IMR-90 (cell line): ENCODE data around the gene OXER1. TPM values are rescaled to one million over a fixed set of nuclear protein-coding genes. Genes with fewer than 3 reads are reported as not detected.

Source experiments
- ATAC-seq: fragments of 200-7000 bp; cut with Tn5 transposase; 2 replicates; pipeline ENCODE4 v1.9.1; 2020; ENCODE audit warnings: low read depth, mild to moderate bottlenecking, moderate library complexity
- BruUV-seq: library from RNA; stranded (reverse); fragments of 400-500 nt; replicated peaks from 2 replicates; lab custom pipeline; 2021; lab: Mats Ljungman, UMichigan
- CTCF ChIA-PET: fragments of 300-600 bp; formaldehyde crosslinking; extraction: SDS; loops from one replicate; lab custom pipeline; 2021; ENCODE audit warnings: antibody characterized with exemption; lab: Yijun Ruan, JAX
- POLR2A ChIA-PET: fragments of 300-600 bp; sonication (Branson Sonifier 250); formaldehyde crosslinking; loops from one replicate; lab custom pipeline; 2022; ENCODE audit warnings: antibody characterized with exemption; ENCODE audit not compliant: unreplicated experiment; lab: Charles Lee
- DNase-seq: peaks from one replicate; pipeline ENCODE4 v3.0.0; 2013
- H2AFZ ChIP-seq: replicated peaks from 2 replicates; pipeline ENCODE3; 2013; ENCODE audit warnings: low read length, mild to moderate bottlenecking; ENCODE audit not compliant: poor library complexity
- H2AK5ac ChIP-seq: 2 replicates; pipeline ENCODE4 v1.6.1; 2013; ENCODE audit warnings: low read depth, low read length, inconsistent platforms
- H2AK9ac ChIP-seq: replicated peaks from 2 replicates; pipeline ENCODE3; 2013; ENCODE audit warnings: mild to moderate bottlenecking, low read depth, low read length, moderate library complexity; ENCODE audit not compliant: poor library complexity
- H2BK120ac ChIP-seq: 2 replicates; pipeline ENCODE4 v1.6.1; 2013; ENCODE audit warnings: low read depth, low read length, inconsistent platforms
- H2BK15ac ChIP-seq: 3 replicates; pipeline ENCODE4 v1.6.1; 2013; ENCODE audit warnings: low read depth, low read length, inconsistent platforms
- H2BK20ac ChIP-seq: 2 replicates; pipeline ENCODE4 v1.6.1; 2013; ENCODE audit warnings: low read depth, mild to moderate bottlenecking, inconsistent platforms, low read length, moderate library complexity
- H2BK5ac ChIP-seq: 2 replicates; pipeline ENCODE4 v1.6.1; 2013; ENCODE audit warnings: mild to moderate bottlenecking, low read depth, low read length, inconsistent platforms; ENCODE audit not compliant: poor library complexity, severe bottlenecking
- H3K14ac ChIP-seq: replicated peaks from 2 replicates; pipeline ENCODE4 v1.6.1; 2013; ENCODE audit warnings: low read depth, low read length, inconsistent platforms
- H3K18ac ChIP-seq: 2 replicates; pipeline ENCODE4 v1.6.1; 2013; ENCODE audit warnings: low read depth, low read length, control low read depth
- H3K23ac ChIP-seq: 2 replicates; pipeline ENCODE4 v1.6.1; 2013; ENCODE audit warnings: low read depth, low read length, inconsistent platforms
- H3K27ac ChIP-seq: 2 replicates; pipeline ENCODE4 v1.5.1; 2013; ENCODE audit warnings: mild to moderate bottlenecking, control low read depth, low read length; ENCODE audit not compliant: insufficient read depth
- H3K27me3 ChIP-seq: 2 replicates; pipeline ENCODE4 v1.6.1; 2013; ENCODE audit warnings: low read length; ENCODE audit not compliant: control insufficient read depth, insufficient read depth
- H3K36me3 ChIP-seq: 2 replicates; pipeline ENCODE4 v1.6.1; 2013; ENCODE audit warnings: low read length, mixed read lengths; ENCODE audit not compliant: control insufficient read depth, insufficient read depth
- H3K4ac ChIP-seq: 2 replicates; pipeline ENCODE4 v1.6.1; 2013; ENCODE audit warnings: low read depth, low read length, inconsistent platforms
- H3K4me1 ChIP-seq: 2 replicates; pipeline ENCODE4 v1.6.1; 2013; ENCODE audit warnings: low read length, mixed read lengths; ENCODE audit not compliant: control insufficient read depth, insufficient read depth
- H3K4me2 ChIP-seq: 2 replicates; pipeline ENCODE4 v1.6.1; 2013; ENCODE audit warnings: low read depth, mild to moderate bottlenecking, control low read depth, low read length, moderate library complexity
- H3K4me3 ChIP-seq: 2 replicates; pipeline ENCODE4 v1.5.1; 2013; ENCODE audit warnings: low read depth, mild to moderate bottlenecking, control low read depth, low read length, moderate library complexity; ENCODE audit not compliant: insufficient read depth
- H3K56ac ChIP-seq: 2 replicates; pipeline ENCODE4 v1.6.1; 2013; ENCODE audit warnings: low read length, inconsistent platforms; ENCODE audit not compliant: insufficient read depth; ENCODE audit errors: extremely low read depth
- H3K79me1 ChIP-seq, 2 experiments: 2 replicates each; pipeline ENCODE4 v1.6.1; 2013; ENCODE audit warnings: low read length in 2 of 2, inconsistent platforms in 1 of 2, low read depth in 1 of 2
- H3K9ac ChIP-seq: 2 replicates; pipeline ENCODE4 v1.6.1; 2013; ENCODE audit warnings: low read depth, low read length, control low read depth
- H3K9me1 ChIP-seq: 2 replicates; pipeline ENCODE4 v1.6.1; 2013; ENCODE audit warnings: low read length, inconsistent platforms; ENCODE audit not compliant: insufficient read depth
- H3K9me3 ChIP-seq: 2 replicates; pipeline ENCODE4 v1.6.1; 2013; ENCODE audit warnings: low read length; ENCODE audit not compliant: control insufficient read depth, insufficient read depth
- H4K20me1 ChIP-seq: 2 replicates; pipeline ENCODE4 v1.6.1; 2013; ENCODE audit warnings: low read length, inconsistent platforms; ENCODE audit not compliant: insufficient read depth
- H4K5ac ChIP-seq: 2 replicates; pipeline ENCODE4 v1.6.1; 2013; ENCODE audit warnings: mild to moderate bottlenecking, low read depth, low read length, control low read depth
- H4K8ac ChIP-seq, 2 experiments: 2 replicates each; pipeline ENCODE4 v1.6.1; 2013; ENCODE audit warnings: low read depth in 2 of 2, low read length in 2 of 2, control low read depth in 1 of 2, inconsistent platforms in 1 of 2
- H4K91ac ChIP-seq: 2 replicates; pipeline ENCODE4 v1.6.1; 2013; ENCODE audit warnings: low read depth, low read length, inconsistent platforms; ENCODE audit not compliant: insufficient read depth
- MAZ ChIP-seq: IDR thresholded peaks from 2 replicates; pipeline ENCODE4 v1.6.1; 2012; ENCODE audit warnings: low read depth, mild to moderate bottlenecking, low read length, improper control_type of control experiment, moderate library complexity, borderline replicate concordance
- MXI1 ChIP-seq: IDR thresholded peaks from 2 replicates; pipeline ENCODE4 v1.6.1; 2012; ENCODE audit warnings: low read depth, mild to moderate bottlenecking, low read length, moderate library complexity, borderline replicate concordance
- RAD21 ChIP-seq: IDR thresholded peaks from 2 replicates; pipeline ENCODE4 v1.6.1; 2012; ENCODE audit warnings: low read length, improper control_type of control experiment
- RCOR1 ChIP-seq: IDR thresholded peaks from 2 replicates; pipeline ENCODE4 v1.6.1; 2012; ENCODE audit warnings: mild to moderate bottlenecking, low read length, improper control_type of control experiment; ENCODE audit not compliant: insufficient replicate concordance
- RFX5 ChIP-seq: IDR thresholded peaks from 2 replicates; pipeline ENCODE4 v1.8.0; 2012; ENCODE audit warnings: low read depth, mild to moderate bottlenecking, low read length, moderate library complexity
- WGBS, 2 experiments: methylation state at CpG; one replicate each; pipeline versions ENCODE4 v1.1.5 to v1.1.7; 2013; ENCODE audit warnings: missing lambda C conversion rate in 2 of 2; ENCODE audit not compliant: insufficient read length in 1 of 2; ENCODE audit errors: extremely low coverage in 2 of 2; 5-methylcytosine and 5-hydroxymethylcytosine counted together
- dilution Hi-C: fragments of 300-500 bp; cut with HindIII; formaldehyde crosslinking; loops from one replicate; pipeline ENCODE4 v1.14.3; 2018; ENCODE audit warnings: low sequenced_read_pairs; ENCODE audit not compliant: unreplicated experiment
- in situ Hi-C: fragments of 300-500 bp; cut with MboI; formaldehyde crosslinking; loops from 3 replicates; pipeline ENCODE4 v1.14.3; 2019; ENCODE audit warnings: low sequenced_read_pairs, inconsistent platforms, mixed read lengths
- intact Hi-C: fragments of 100-400 bp; cut with micrococcal nuclease; formaldehyde crosslinking; loops from 2 replicates; pipeline ENCODE4 v1.10.0; 2022
- polyA plus RNA-seq, 3 experiments: library from polyadenylated mRNA; depleted of rRNA; stranded (reverse); fragments of >200 nt; gene quantifications; 2 replicates each; pipeline ENCODE4 v1.2.3, GENCODE V29; 2012; ENCODE audit warnings: low replicate concordance in 1 of 3
- total RNA-seq: library from RNA; depleted of rRNA; stranded (reverse); fragments of >200 nt; gene quantifications from 2 replicates; pipeline ENCODE4 v1.2.3, GENCODE V29; 2012

Gene OXER1
- total and polyA plus RNA-seq, 2 of the 4 experiments (the other 2 are of a cell fraction) = not detected

- Histone ChIP-seq H3K4me2 (no peak overlapping the region), H3K4me1 (no peaks in the 10 kb centered on the region), H4K20me1 (no peaks in the 10 kb centered on the region), H3K18ac (no peak overlapping the region), H2BK20ac (no peak overlapping the region), H3K56ac (no peak overlapping the region), H2AK5ac (no peak overlapping the region), H3K14ac (no peak overlapping the region), H3K9me1 (peaks cover 6% of the 10 kb centered on the region; the same call in 1 of the 2 replicates), H3K27ac (no peak overlapping the region), H2AFZ (no peak overlapping the region), H3K4me3 (no peak overlapping the region), H4K5ac (no peak overlapping the region), H4K91ac (no peak overlapping the region), H3K9ac (no peak overlapping the region), H2BK5ac (no peak overlapping the region), H2AK9ac (no peak overlapping the region), H3K27me3 (no peaks in the 10 kb centered on the region; the same call in 1 of the 2 replicates), H3K9me3 (no peaks in the 10 kb centered on the region), H3K36me3 (no peaks in the 10 kb centered on the region; the same call in 1 of the 2 replicates), H3K79me1 (no peaks in the 10 kb centered on the region), H3K4ac (no peak overlapping the region), H3K23ac (no peak overlapping the region), H2BK120ac (no peak overlapping the region), H2BK15ac (no peak overlapping the region), H4K8ac (no peak overlapping the region)
- intact Hi-C loops = no loop called here
- TF ChIP-seq MXI1 (no peak), RAD21 (no peak), RFX5 (no peak), MAZ (no peak), RCOR1 (no peak)
- in situ Hi-C loops = no loop called here
- POLR2A ChIA-PET = no interaction called here
- no peak for DNase-seq
- dilution Hi-C loops = no loop called here
- ATAC-seq = no peak
- 97% methylated on average over 21 of the region's 45 CpGs; no CpG with 5 or more reads in 1 of the 2 experiments for WGBS, 2 experiments
- CTCF ChIA-PET = interaction anchor here (1.3 kb wide), 1 partner anchor 12 kb away, joined by 5 read pairs; no protein-coding TSS in a partner anchor
- BruUV-seq = no TSS peak
Measured at GRCh38 chr2:42762823-42763804, 821 bp downstream of the OXER1 start.
